Heart left ventricle (tissue), 13 donors: Measurements from ENCODE around the gene IRAK2.

Experiments used
- CTCF ChIP-seq, 12 donors: fragments of 200-600 bp; sonication (generic) in 4 of 12; IDR thresholded peaks; one replicate each; pipeline versions ENCODE4 v1.5.0 to v1.8.0; 2018 to 2022; ENCODE audit warnings: antibody characterized with exemption in 12 of 12, mild to moderate bottlenecking in 5 of 12
- POLR2A ChIP-seq, 2 donors: fragments of 450-650 bp; IDR thresholded peaks; one replicate each; pipeline ENCODE4 v1.6.1; 2017; ENCODE audit warnings: antibody characterized with exemption in 2 of 2, mild to moderate bottlenecking in 2 of 2, moderate library complexity in 2 of 2
- donor health status: ischemic (EF 13 %, LVEDD 7.1; RV severe dilation, severe dysfunction).
- donor health status: DM: no; HTN: yes; CAD: no.
- donor health status: DM: no; HTN: no; CAD: no.
- donor health status: ischemic (EF 25% LVEDD 6.9; RV normal size, moderate dysfunction).
- donor health status: ischemic (EF 25% LVEDD 5.7; RV mildly dilated, moderate dysfunction).
- donor health status: ischemic (EF 35%, LVEDD 5.7; RV mildly dilated, moderate dysfunction).
- donor health status: nonischemic (EF 11% LVEDD 7.7; RV severe dilation, severe dysfunction).
- donor health status: DM: yes; HTN: yes; CAD: no.
- donor health status: PGD.
- donor health status: ischemic (EF 29% LVEDD 5.4; RV normal size, mild dysfunction).
- donor health status: nonischemic (EF 23%, LVEDD 6.1; RV moderate dilation, normal function).

- TF ChIP-seq CTCF (IDR thresholded peaks at IDR 0.05) = no peak
- TF ChIP-seq POLR2A (IDR thresholded peaks at IDR 0.05) = no peak
Measured at GRCh38 chr3:10251006-10251405, 86.3 kb downstream of the IRAK2 start.
